ENCODE data around the gene RNF10.

Gene RNF10

GRCh38 chr12:120580787-120581723 is 46.9 kb downstream of the RNF10 start, which contains the start of gene POP5:
Gene POP5, minus strand, starts transcription at chr12:120581402. Its CDS starts 40 bp downstream, at chr12:120581362.
- peak; percentile 99 for DNase-seq (ENCODE audit: low read depth)
- no peak for TF ChIP-seq CTCF (IDR thresholded peaks at IDR 0.05; ENCODE audit: low read depth, low read length)
- peak; percentile 77 for TF ChIP-seq MAX (IDR thresholded peaks at IDR 0.05; ENCODE audit: low read depth, low read length)
- peak; percentile 90 for TF ChIP-seq POLR2A (IDR thresholded peaks at IDR 0.05; ENCODE audit: extremely low read depth, insufficient read length)
- TF ChIP-seq MYC (IDR thresholded peaks at IDR 0.05; ENCODE audit: low read depth, low read length) = peak; percentile 69; the same call in 1 of the 2 replicates
- peak within 1 kb of the TSS; percentile 91 for H3K4me3 ChIP-seq (ENCODE audit: low read depth, low read length)

GRCh38 chr12:120581998-120582397 is 47.8 kb downstream of the RNF10 start:
- no peak for TF ChIP-seq CTCF (IDR thresholded peaks at IDR 0.05; ENCODE audit: low read depth, low read length)
- TF ChIP-seq MAX (IDR thresholded peaks at IDR 0.05; ENCODE audit: low read depth, low read length) = no peak
- no peak for TF ChIP-seq POLR2A (IDR thresholded peaks at IDR 0.05; ENCODE audit: extremely low read depth, insufficient read length)
- no peak for TF ChIP-seq MYC (IDR thresholded peaks at IDR 0.05; ENCODE audit: low read depth, low read length)
- peak overlapping the region; percentile 91 for H3K4me3 ChIP-seq (ENCODE audit: low read depth, low read length)
- no peak for DNase-seq (ENCODE audit: low read depth)

GRCh38 chr12:120583478-120584030 is 49.4 kb downstream of the RNF10 start:
- peak; percentile 93 for TF ChIP-seq CTCF (IDR thresholded peaks at IDR 0.05; ENCODE audit: low read depth, low read length)
- no peak for TF ChIP-seq POLR2A (IDR thresholded peaks at IDR 0.05; ENCODE audit: extremely low read depth, insufficient read length)
- TF ChIP-seq MAX (IDR thresholded peaks at IDR 0.05; ENCODE audit: low read depth, low read length) = no peak
- no peak for TF ChIP-seq MYC (IDR thresholded peaks at IDR 0.05; ENCODE audit: low read depth, low read length)
- peak; percentile 87 for DNase-seq (ENCODE audit: low read depth)
- no peak overlapping the region for H3K4me3 ChIP-seq (ENCODE audit: low read depth, low read length)

- TF ChIP-seq POLR2A (IDR thresholded peaks at IDR 0.05; ENCODE audit: extremely low read depth, insufficient read length) (no peak), MYC (IDR thresholded peaks at IDR 0.05; ENCODE audit: low read depth, low read length) (peak; percentile 47; the same call in 1 of the 2 replicates), CTCF (IDR thresholded peaks at IDR 0.05; ENCODE audit: low read depth, low read length) (peak; percentile 41), MAX (IDR thresholded peaks at IDR 0.05; ENCODE audit: low read depth, low read length) (no peak)
- peak; percentile 80 for DNase-seq (ENCODE audit: low read depth)
- peak overlapping the region; percentile 44 for H3K4me3 ChIP-seq (ENCODE audit: low read depth, low read length)
These were observed 50.4 kb downstream of the RNF10 start for GRCh38 chr12:120584343-120585149.

- no peak overlapping the region for H3K4me3 ChIP-seq (ENCODE audit: low read depth, low read length)
- TF ChIP-seq MYC (IDR thresholded peaks at IDR 0.05; ENCODE audit: low read depth, low read length) = no peak
- TF ChIP-seq MAX (IDR thresholded peaks at IDR 0.05; ENCODE audit: low read depth, low read length) = no peak
- no peak for TF ChIP-seq CTCF (IDR thresholded peaks at IDR 0.05; ENCODE audit: low read depth, low read length)
- no peak for TF ChIP-seq POLR2A (IDR thresholded peaks at IDR 0.05; ENCODE audit: extremely low read depth, insufficient read length)
- no peak for DNase-seq (ENCODE audit: low read depth)
These were observed 52.0 kb downstream of the RNF10 start for GRCh38 chr12:120586206-120586605.

Measured in NB4 (cell line).